ENCODE results near the gene NFATC4.
"Not testable (repeated sequence)": the region's sequence is repeated elsewhere in the genome, so short reads cannot be mapped to it uniquely, and the experiment has no call there.

Gene NFATC4

GRCh38 chr14:24363401-24363800 is 4.6 kb upstream of the NFATC4 start:
- Mint-ChIP-seq H3K36me3 (ENCODE audit: insufficient read depth) (peaks cover 5% of the 10 kb centered on the region), H3K27ac (ENCODE audit: low read depth) (no peak overlapping the region), H3K27me3 (peaks cover 72% of the 10 kb centered on the region), H3K9me3 (no peaks in the 10 kb centered on the region), H3K4me1 (peaks cover 27% of the 10 kb centered on the region), H3K4me3 (no peak overlapping the region)
- ATAC-seq (replicated peaks; ENCODE audit: extremely low read depth, poor library complexity, severe bottlenecking): no peak
- DNase-seq (ENCODE audit: low spot score in 2 of 2): no peak

DNA sequence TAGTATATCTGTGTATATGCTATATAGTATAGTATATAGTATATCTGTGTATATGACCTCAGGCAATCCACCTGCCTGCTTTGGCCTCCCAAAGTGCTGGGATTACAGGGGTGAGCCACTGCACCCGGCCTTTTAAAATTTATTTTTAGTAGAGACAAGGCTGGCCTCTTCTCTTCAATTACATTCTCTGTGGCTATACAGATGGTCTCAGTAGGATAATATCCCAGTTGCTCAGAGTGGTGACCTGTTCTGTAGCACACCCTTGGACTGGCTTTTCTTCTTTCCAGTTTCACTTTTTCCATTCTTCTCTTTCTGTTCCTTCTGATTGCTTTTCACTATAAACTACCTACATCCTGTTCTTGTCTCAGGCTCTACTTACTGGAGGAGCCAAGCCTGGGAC is 3.1 kb upstream of the NFATC4 start:
- no peak for DNase-seq (ENCODE audit: low spot score in 2 of 2)
- Mint-ChIP-seq H3K36me3 (ENCODE audit: insufficient read depth) (peaks cover 7% of the 10 kb centered on the region), H3K27ac (ENCODE audit: low read depth) (no peak overlapping the region), H3K4me3 (no peak overlapping the region), H3K9me3 (no peaks in the 10 kb centered on the region), H3K27me3 (peaks cover 80% of the 10 kb centered on the region), H3K4me1 (peaks cover 34% of the 10 kb centered on the region)
- ATAC-seq (replicated peaks; ENCODE audit: extremely low read depth, poor library complexity, severe bottlenecking): no peak

DNA sequence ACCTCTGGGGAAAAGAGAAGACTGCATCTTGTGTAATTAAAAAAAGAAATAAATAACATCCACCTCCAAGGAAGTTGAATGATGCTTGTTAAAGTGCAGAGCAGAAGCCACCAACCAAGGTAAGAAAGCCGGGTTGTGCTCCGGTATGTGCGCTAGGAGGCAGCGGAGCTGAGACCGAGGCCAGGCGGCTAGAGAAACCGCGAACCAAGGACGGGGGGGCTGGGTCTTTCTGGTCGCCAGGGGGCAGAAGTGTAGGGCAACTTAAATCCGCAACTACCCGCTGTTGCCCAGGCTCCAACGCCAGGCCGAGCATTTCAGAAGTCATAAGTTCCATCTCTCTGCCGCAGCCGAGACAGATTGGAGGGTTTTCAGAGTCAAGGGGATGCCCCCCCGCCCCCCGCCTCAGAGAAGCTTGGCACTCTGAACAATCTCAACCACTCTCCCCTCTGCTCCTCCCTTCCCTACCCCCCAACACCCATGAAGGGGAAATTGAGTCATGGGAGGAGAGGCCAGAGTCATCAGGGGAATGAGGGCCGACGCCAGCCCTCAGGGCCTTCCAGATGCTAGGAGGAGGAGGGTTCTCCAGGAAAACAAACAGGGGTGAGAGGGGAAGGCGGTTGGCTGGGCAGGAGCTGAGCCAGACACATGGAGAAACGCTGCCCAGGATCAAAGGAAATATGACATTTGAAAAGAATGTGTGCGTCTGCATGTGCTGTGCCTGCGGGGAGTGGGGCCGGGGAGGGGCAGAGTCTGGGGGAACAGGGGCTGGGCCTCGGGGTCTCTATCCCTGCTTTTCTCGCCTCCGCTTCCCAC is 2.2 kb upstream of the NFATC4 start:
- peaks cover 77% of the 10 kb centered on the region for H3K27me3 Mint-ChIP-seq
- H3K9me3 Mint-ChIP-seq: no peaks in the 10 kb centered on the region
- peaks cover 34% of the 10 kb centered on the region for H3K4me1 Mint-ChIP-seq

GRCh38 chr14:24366413-24366720 is 1.6 kb upstream of the NFATC4 start:
- H3K27me3 Mint-ChIP-seq: peaks cover 75% of the 10 kb centered on the region
- peak overlapping the region; percentile 70 for H3K4me3 Mint-ChIP-seq
- H3K4me1 Mint-ChIP-seq: peaks cover 34% of the 10 kb centered on the region

More for the DNA sequence above, 2.2 kb upstream of the NFATC4 start:
- Mint-ChIP-seq H3K4me3 (peak overlapping the region; percentile 45), H3K36me3 (ENCODE audit: insufficient read depth) (peaks cover 7% of the 10 kb centered on the region), H3K27ac (ENCODE audit: low read depth) (no peak overlapping the region)
- peak in 1 of 2 donors; percentile 40 for DNase-seq (ENCODE audit: low spot score in 2 of 2)
- peak; percentile 45 for ATAC-seq (replicated peaks; ENCODE audit: extremely low read depth, poor library complexity, severe bottlenecking)

GRCh38 chr14:24366721-24367513 is 1.1 kb upstream of the NFATC4 start:
- Mint-ChIP-seq H3K27me3 (peaks cover 69% of the 10 kb centered on the region), H3K4me1 (peaks cover 34% of the 10 kb centered on the region), H3K36me3 (ENCODE audit: insufficient read depth) (peaks cover 9% of the 10 kb centered on the region), H3K4me3 (peak overlapping the region; percentile 70), H3K27ac (ENCODE audit: low read depth) (no peak overlapping the region), H3K9me3 (no peaks in the 10 kb centered on the region)
- no peak for ATAC-seq (replicated peaks; ENCODE audit: extremely low read depth, poor library complexity, severe bottlenecking)
- DNase-seq (ENCODE audit: low spot score in 2 of 2): no peak

More at GRCh38 chr14:24366413-24366720, 1.6 kb upstream of the NFATC4 start:
- ATAC-seq (replicated peaks; ENCODE audit: extremely low read depth, poor library complexity, severe bottlenecking): no peak
- no peaks in the 10 kb centered on the region for H3K9me3 Mint-ChIP-seq
- H3K27ac Mint-ChIP-seq (ENCODE audit: low read depth): no peak overlapping the region
- DNase-seq (ENCODE audit: low spot score in 2 of 2): no peak
- H3K36me3 Mint-ChIP-seq (ENCODE audit: insufficient read depth): peaks cover 7% of the 10 kb centered on the region

- DNase-seq (ENCODE audit: low spot score in 2 of 2) (no peak), ATAC-seq (replicated peaks; ENCODE audit: extremely low read depth, poor library complexity, severe bottlenecking) (no peak)
- Mint-ChIP-seq H3K4me3 (peak overlapping the region; percentile 70), H3K9me3 (no peaks in the 10 kb centered on the region), H3K36me3 (ENCODE audit: insufficient read depth) (peaks cover 9% of the 10 kb centered on the region), H3K27me3 (peaks cover 57% of the 10 kb centered on the region), H3K27ac (ENCODE audit: low read depth) (no peak overlapping the region), H3K4me1 (peaks cover 34% of the 10 kb centered on the region)
Measured at GRCh38 chr14:24368212-24368561, 203 bp downstream of the NFATC4 start.

- Mint-ChIP-seq H3K27ac (ENCODE audit: low read depth) (no peak overlapping the region), H3K27me3 (peaks cover 55% of the 10 kb centered on the region), H3K4me3 (peak overlapping the region; percentile 70), H3K4me1 (peaks cover 34% of the 10 kb centered on the region), H3K36me3 (ENCODE audit: insufficient read depth) (peaks cover 9% of the 10 kb centered on the region), H3K9me3 (no peaks in the 10 kb centered on the region)
- ATAC-seq (replicated peaks; ENCODE audit: extremely low read depth, poor library complexity, severe bottlenecking) (peak; percentile 45), DNase-seq (ENCODE audit: low spot score in 2 of 2) (peak in 1 of 2 donors; percentile 37)
Measured at GRCh38 chr14:24368562-24369252, 723 bp downstream of the NFATC4 start.

- H3K36me3 Mint-ChIP-seq (ENCODE audit: insufficient read depth): peaks cover 9% of the 10 kb centered on the region
- peaks cover 34% of the 10 kb centered on the region for H3K4me1 Mint-ChIP-seq
- ATAC-seq (replicated peaks; ENCODE audit: extremely low read depth, poor library complexity, severe bottlenecking): no peak
- H3K4me3 Mint-ChIP-seq: peak overlapping the region; percentile 70
- DNase-seq (ENCODE audit: low spot score in 2 of 2): no peak
- H3K27ac Mint-ChIP-seq (ENCODE audit: low read depth): no peak overlapping the region
- no peaks in the 10 kb centered on the region for H3K9me3 Mint-ChIP-seq
- peaks cover 62% of the 10 kb centered on the region for H3K27me3 Mint-ChIP-seq
Measured at GRCh38 chr14:24369463-24369862, 1.5 kb downstream of the NFATC4 start.

DNA sequence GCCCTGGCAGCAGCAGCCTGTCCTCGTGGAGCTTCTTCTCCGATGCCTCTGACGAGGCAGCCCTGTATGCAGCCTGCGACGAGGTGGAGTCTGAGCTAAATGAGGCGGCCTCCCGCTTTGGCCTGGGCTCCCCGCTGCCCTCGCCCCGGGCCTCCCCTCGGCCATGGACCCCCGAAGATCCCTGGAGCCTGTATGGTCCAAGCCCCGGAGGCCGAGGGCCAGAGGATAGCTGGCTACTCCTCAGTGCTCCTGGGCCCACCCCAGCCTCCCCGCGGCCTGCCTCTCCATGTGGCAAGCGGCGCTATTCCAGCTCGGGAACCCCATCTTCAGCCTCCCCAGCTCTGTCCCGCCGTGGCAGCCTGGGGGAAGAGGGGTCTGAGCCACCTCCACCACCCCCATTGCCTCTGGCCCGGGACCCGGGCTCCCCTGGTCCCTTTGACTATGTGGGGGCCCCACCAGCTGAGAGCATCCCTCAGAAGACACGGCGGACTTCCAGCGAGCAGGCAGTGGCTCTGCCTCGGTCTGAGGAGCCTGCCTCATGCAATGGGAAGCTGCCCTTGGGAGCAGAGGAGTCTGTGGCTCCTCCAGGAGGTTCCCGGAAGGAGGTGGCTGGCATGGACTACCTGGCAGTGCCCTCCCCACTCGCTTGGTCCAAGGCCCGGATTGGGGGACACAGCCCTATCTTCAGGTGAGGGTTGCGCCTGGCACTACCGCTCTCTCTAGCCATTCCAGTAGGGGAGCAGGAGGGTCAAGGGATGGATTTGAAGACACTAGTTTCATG is 2.1 kb downstream of the NFATC4 start:
- DNase-seq (ENCODE audit: low spot score in 2 of 2) (no peak), ATAC-seq (replicated peaks; ENCODE audit: extremely low read depth, poor library complexity, severe bottlenecking) (no peak)
- peaks cover 9% of the 10 kb centered on the region for H3K36me3 Mint-ChIP-seq (ENCODE audit: insufficient read depth)
- no peak overlapping the region for H3K4me3 Mint-ChIP-seq
- no peaks in the 10 kb centered on the region for H3K9me3 Mint-ChIP-seq
- peaks cover 34% of the 10 kb centered on the region for H3K4me1 Mint-ChIP-seq
- peaks cover 62% of the 10 kb centered on the region for H3K27me3 Mint-ChIP-seq
- no peak overlapping the region for H3K27ac Mint-ChIP-seq (ENCODE audit: low read depth)

DNA sequence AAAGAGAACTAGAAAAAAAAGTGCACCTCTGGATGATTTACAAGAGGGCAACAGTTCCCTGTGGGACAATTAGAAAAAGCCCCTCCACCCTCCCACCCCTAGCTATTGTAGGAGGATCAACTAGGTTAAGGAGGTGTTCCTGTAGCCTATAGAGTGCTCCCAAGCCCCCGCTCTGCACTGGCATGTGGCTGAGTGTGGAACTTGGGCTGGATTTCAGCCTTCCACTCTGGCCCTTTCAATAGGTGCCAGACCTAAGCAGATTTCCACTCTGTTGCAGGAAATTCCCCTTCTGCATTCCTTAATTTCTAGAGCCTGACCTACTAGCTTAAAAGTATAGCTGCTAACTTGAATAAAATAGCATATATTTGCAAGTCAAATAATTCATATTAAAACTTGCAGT is 2.8 kb downstream of the NFATC4 start:
- Mint-ChIP-seq H3K36me3 (ENCODE audit: insufficient read depth) (peaks cover 8% of the 10 kb centered on the region), H3K27ac (ENCODE audit: low read depth) (no peak overlapping the region), H3K27me3 (peaks cover 62% of the 10 kb centered on the region), H3K4me3 (no peak overlapping the region), H3K4me1 (peaks cover 31% of the 10 kb centered on the region), H3K9me3 (no peaks in the 10 kb centered on the region)
- no peak for DNase-seq (ENCODE audit: low spot score in 2 of 2)
- ATAC-seq (replicated peaks; ENCODE audit: extremely low read depth, poor library complexity, severe bottlenecking): no peak

DNA sequence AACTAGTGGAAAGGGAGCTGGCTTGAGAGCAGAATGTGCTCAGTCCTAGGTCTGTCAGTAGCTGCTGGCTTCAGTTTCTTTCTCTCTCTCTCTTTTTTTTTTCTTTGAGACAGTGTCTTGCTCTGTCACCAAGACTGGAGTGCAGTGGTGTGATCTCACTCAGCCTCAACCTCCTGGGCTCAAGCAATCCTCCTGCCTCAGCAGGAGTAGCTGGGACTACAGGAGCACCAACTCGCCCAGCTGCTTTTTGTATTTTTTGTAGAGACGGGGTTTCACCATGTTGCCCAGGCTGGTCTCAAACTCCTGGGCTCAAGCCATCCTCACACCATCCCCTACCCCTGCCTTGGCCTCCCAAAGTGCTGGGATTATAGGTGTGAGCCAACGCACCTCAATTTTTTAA is 3.6 kb downstream of the NFATC4 start:
- not testable (repeated sequence) for ATAC-seq (replicated peaks; ENCODE audit: extremely low read depth, poor library complexity, severe bottlenecking); DNase-seq (ENCODE audit: low spot score in 2 of 2); H3K4me3 Mint-ChIP-seq; H3K27ac Mint-ChIP-seq (ENCODE audit: low read depth); H3K9me3 Mint-ChIP-seq; H3K36me3 Mint-ChIP-seq (ENCODE audit: insufficient read depth)
- Mint-ChIP-seq H3K27me3 (peaks cover 62% of the 10 kb centered on the region), H3K4me1 (peaks cover 24% of the 10 kb centered on the region)
